ENCODE data around the gene CASR.
"Not testable (repeated sequence)": the region's sequence is repeated elsewhere in the genome, so short reads cannot be mapped to it uniquely, and the experiment has no call there.

The CASR gene, protein sequence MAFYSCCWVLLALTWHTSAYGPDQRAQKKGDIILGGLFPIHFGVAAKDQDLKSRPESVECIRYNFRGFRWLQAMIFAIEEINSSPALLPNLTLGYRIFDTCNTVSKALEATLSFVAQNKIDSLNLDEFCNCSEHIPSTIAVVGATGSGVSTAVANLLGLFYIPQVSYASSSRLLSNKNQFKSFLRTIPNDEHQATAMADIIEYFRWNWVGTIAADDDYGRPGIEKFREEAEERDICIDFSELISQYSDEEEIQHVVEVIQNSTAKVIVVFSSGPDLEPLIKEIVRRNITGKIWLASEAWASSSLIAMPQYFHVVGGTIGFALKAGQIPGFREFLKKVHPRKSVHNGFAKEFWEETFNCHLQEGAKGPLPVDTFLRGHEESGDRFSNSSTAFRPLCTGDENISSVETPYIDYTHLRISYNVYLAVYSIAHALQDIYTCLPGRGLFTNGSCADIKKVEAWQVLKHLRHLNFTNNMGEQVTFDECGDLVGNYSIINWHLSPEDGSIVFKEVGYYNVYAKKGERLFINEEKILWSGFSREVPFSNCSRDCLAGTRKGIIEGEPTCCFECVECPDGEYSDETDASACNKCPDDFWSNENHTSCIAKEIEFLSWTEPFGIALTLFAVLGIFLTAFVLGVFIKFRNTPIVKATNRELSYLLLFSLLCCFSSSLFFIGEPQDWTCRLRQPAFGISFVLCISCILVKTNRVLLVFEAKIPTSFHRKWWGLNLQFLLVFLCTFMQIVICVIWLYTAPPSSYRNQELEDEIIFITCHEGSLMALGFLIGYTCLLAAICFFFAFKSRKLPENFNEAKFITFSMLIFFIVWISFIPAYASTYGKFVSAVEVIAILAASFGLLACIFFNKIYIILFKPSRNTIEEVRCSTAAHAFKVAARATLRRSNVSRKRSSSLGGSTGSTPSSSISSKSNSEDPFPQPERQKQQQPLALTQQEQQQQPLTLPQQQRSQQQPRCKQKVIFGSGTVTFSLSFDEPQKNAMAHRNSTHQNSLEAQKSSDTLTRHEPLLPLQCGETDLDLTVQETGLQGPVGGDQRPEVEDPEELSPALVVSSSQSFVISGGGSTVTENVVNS

DNA sequence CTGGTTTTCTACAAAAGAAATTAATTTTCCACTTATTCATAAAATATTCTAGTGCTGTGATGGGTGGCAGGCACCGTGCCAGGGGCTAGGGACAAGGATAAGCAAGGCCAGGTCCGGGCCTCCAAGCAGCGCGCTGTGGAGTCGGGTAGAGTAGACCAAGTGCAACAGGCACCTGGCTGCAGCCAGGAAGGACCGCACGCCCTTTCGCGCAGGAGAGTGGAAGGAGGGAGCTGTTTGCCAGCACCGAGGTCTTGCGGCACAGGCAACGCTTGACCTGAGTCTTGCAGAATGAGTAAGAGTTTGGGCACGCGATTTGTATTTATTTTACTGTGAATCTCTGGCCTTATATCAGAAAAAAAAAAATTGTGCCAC is at the start of gene CASR:
TSS of gene CASR (plus strand) at position 148 of the 372 bp plus-strand sequence. CDS start 70,522 bp downstream, outside the sequence.
- no peak for DNase-seq

DNA sequence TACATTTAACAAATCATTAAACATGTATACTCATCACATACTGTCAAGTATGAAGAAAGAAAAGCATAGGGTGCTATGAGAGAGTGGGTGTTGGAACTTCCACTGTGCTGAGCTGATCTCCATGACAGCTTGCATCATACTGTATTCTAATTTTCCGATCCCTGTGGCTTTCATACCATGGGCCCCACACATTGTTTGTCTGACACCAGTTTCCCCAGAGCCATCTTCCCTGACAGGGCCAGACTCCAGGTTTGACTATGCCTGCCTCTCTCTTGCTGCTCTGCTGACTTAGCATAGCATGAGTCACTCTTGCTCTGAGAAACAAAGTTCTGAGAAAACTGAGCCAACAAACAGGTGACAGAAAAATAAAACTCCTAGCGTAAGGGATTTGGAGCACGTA is 37.0 kb upstream of the CASR start:
- DNase-seq, result no peak

DNA sequence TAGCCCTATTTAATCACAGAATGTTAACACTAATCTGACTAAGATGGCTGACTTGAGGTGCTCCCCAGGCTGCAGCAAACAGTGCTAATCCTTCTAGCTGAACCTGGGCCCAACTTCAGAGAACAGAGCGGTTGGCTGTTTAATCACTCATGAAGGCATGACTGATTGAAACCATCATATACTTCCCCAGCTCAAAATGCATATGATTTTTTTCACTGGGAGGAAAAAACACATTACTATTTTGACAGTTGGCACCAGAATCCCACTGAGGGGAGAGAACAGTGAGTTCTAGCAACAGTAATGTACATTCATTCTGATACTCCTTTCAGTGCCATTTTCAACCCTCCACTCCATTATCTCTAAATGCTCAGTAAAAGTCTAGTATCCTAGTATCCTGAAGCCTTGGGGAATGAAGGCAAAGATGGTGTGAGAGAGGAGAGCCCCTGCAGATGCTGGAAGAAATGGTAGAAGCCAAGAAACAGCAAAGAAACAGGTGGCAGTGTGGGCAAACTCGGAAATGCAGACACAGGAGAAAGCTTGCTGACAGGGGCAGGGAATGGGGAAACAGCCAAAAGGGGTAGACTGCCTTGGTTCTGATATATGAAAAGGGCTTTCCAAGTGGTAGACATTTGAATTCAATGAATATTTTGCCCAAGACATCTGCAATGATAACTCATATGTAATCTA is 34.4 kb upstream of the CASR start:
- no peak for DNase-seq

DNA sequence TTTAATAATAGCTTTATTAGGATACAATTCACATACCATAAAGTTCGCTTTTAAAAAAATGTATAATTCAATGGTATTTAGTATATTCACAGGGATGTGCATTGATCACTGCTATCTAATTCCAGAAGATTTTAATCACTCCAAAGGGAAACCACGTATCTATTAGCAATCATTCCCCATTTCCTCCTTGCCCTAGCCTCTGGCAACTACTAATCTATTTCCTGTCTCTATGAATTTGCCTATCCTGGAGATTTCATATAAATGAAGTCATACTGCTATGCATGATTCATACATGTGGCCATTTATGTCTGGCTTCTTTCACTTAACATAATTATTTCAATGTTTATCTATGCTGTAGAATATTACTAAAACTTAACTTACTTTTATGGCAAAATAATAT is 32.0 kb upstream of the CASR start:
- DNase-seq, result peak; percentile 20

DNA sequence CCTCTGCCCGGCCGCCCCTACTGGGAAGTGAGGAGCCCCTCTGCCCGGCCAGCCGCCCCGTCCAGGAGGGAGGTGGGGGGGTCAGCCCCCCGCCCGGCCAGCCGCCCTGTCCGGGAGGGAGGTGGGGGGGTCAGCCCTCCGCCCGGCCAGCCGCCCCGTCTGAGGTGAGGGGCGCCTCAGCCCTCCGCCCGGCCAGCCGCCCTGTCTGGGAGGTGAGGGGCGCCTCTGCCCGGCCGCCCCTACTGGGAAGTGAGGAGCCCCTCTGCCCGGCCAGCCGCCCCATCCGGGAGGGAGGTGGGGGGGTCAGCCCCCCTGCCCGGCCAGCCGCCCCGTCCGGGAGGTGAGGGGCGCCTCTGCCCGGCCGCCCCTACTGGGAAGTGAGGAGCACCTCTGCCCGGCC is 18.5 kb upstream of the CASR start:
- not testable (repeated sequence) for DNase-seq

DNA sequence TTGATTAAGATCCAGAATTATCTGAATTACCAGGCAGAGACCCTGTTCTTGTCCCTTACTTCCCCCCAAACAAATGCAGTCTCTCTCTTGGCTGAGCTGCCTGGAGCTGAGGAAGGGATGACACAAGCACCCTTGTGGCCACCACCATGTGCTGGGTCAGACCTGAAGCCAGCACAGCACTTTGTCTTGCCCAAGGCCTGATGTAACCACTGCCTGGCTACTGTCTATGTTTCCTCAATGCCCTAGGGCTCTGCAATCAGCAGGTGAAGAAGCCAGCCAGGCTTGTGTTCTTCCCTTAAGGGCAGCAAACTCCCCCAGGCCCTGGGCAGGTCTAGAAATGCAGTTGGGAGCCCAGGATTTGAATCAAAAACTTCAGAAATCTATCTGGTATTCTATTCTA is 15.8 kb upstream of the CASR start:
- DNase-seq, result no peak

DNA sequence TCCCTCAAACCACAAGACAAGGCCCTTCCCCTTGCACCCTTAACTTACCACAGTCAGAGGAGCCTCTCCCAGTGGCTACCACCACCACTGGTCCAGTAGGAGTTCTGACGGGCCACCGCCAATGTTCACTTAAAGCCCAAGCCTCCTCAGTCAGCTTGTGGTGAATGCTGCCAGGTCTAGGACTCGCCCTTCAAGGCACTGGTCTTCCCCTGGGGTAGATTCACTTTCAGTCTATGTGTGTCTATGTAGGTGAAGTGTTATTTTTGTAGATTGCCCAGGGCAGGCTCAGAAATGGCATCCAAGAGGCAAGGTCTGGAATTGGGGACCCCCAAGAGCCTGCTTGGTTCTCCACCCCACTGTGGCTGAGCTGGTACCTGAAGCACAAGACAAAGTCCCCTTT is 15.4 kb upstream of the CASR start:
- no peak for DNase-seq

DNA sequence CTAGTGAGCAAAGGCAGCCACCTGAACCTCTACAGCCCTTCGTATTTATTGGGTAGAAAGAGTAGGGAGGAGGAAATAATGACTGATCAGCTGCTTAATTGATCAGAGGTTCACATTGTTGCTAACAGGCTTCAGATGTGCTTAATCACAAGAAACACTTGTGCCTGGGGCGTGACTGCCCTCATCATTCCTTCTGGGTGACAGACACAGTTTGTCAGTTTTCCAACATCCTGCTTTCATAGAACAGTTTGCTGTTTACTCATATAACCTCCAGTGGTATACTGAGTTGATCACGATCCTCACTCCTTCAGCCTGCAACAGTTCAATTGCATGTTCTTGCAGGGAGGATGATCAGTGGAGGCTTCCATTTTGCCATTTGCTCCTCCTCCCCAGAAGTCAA is 13.6 kb upstream of the CASR start:
- DNase-seq, result no peak

DNA sequence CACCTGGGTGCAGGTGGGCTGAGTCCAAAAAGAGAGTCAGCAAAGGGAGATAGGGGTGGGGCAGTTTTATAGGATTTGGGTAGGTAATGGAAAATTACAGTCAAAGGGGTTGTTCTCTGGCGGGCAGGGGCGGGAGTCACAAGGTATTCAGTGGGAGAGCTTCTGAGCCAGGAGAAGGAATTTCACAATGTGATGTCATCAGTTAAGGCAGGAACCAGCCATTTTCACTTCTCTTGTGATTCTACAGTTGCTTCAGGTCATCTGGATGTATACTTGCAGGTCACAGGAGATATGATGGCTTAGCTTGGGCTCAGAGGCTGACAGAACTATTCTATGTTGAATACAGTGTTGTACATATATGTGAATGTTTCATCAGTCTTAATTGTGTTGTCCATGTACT is 12.1 kb upstream of the CASR start:
- not testable (repeated sequence) for DNase-seq

DNA sequence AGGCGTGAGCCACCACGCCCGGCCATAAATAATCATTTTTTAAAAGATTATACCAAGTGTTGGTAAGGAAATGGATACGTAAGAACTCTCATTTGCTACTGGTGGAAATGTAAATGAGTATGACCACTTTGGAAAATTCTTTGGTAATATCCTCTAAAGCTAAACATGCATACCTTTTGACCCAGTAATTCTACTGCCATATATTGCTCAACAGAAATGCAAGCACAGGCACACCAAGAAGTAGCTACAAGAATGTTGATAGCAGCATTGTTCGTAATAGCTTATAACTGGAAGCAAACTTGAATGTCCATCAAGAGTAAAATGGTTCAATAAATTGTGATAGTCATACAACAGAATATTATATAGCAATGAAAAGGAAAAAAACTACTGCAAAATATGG is 4.8 kb upstream of the CASR start:
- DNase-seq, result no peak

DNA sequence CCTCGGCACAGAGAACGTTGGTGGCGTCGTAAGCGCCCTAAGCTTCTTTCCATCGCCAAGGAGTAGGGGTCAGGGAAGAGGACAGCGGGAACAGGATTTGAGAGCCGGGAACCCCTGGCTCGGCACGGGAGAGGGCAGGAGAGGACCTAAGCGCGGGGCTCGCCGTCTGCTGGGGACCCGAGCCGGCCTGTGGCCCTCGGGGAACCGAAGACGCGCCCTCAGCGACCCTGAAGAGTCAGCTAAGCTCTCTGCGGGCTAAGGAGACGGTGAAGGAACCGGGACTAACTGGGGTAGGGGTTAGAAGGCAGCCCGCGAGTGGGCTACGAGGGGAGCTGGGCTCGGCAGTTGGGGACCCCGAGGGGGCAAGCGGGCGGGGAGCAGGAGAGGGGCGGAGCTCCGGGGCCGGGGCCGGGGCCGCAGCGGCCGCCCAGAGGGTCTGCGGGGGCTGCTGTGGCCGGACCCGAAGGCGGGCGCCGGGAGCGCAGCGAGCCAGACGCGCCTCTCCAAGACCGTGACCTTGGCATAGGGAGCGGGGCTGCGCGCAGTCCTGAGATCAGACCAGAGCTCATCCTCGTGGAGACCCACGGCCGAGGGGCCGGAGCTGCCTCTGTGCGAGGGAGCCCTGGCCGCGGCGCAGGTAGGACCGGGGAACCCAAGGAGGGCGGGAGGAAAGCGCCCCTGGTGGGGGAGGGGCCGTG is 574 bp downstream of the CASR start:
- no peak for DNase-seq

DNA sequence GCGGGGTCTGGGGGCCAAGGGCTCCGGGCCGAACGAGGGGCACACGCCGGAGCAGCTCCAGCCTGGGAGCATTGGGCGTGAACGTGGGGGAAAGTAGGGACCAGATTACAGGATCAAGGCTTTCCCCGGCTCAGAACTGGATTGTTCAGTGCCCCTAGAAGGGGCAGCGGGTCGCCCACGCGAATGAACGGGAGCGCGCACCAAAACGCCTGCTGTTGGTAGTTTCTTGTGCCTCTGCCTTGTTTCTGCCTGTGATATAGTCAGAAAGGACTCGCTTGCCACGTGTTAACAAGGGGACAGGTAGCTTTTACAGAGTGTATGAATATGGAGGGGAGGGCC is 1.1 kb downstream of the CASR start:
- no peak for DNase-seq

DNA sequence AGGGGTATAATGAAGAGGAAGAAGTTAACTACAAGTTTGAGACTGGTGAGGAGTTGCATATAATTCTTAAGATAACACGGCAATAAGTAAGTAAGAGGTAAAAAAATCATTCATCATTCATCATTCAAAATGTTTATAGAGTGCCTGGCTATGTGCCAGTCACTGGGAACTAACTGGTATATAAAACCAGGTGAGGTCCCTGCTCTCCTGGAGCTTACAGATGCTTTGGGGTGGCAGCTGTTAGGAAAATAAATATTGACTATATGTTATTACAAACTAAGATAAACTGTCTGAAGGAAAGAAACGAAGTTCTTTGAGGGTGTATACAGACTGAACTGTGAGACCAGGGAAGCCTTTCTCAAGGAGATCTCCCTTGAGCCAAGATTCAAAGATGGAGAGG is 2.9 kb downstream of the CASR start:
- no peak for DNase-seq

DNA sequence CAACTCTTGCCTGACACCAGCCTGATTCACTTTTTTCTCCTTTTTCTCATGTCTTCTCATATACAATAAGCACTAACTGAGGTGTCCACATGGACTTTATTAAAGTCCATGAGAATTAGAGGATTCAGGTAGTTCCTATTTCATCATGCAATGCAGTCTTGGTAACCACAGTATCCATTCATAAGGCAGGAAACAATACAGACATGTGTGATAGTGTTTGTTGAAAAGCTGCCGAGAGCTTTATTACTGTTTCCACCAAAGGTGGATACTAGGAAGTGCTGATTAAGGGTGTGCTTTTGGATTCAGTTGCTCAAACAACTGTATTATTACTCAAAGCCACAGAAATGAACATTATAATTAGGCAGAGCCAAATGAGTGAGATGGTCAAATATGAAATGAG is 5.3 kb downstream of the CASR start:
- no peak for DNase-seq

DNA sequence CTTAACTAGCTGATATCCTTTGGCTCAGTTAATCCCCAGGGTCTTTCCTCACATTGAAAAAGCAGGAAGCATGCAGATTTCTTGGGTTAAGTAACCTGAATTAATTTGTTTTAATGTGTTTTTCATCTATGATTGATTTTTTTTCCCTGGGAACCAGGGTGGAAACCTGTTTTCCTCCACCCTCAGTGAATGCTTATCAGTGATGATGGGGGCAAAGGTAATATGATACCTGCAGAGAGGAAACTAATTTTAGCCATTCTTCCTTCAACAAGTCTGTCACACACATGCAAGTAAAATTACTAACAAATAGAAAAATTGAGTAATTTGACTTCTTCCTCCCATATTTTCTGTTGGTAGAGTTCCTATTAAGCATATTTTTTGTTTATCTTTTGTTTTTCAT is 5.9 kb downstream of the CASR start:
- no peak for DNase-seq

DNA sequence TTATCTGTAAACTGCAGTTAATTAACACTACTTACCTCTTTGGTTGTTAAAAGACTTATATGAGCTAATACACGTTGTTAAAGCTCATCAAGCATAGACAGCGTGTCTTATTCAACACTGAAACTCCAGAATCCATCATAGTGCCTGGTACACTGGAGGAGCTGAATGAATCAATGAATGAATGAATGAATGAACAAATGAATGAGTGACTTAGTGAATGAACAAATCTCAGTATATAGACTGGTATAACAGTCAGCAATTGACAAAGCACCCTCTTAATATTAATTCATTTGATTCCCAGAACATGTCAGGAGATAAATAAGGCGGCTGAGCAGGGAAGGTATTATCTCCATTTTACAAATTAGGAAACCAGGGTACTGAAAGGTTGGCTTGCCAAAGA is 7.1 kb downstream of the CASR start:
- DNase-seq, result no peak

DNA sequence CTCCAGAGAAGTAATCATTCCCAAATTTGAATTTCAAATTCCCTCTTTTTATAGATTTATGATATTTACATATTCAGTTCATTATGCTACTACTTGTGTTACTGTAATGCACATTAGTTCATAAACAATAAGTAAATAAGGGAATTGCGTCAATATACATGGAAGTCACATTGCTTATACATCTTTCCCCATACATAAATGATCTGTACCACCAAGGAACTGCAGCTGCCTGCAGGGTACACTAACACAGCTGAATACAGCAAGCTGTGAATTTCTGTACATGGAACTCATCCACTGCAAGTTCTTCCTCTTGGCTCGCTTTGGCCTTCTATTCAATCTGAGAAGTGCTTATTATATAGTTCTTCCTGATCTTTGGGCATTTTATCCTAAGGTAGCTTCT is 15.5 kb downstream of the CASR start:
- DNase-seq, result no peak

DNA sequence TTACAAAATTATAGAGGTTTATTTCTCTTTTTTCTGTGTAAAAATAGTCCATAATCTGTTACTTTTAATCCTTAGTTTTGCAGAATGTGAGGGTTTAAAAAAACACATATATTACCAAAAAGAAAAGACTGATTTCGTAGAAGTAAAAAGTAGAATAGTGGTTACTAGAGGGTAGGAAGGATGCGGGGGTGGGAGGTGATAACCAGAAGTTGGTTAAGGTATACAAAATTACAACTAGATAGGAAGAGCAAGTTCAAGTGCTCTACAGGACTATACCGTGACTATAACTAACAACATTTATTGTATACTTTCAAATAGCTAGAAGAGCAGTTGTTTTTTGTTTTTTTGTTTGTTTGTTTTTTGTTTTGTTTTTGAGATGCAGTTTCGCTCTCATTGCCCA is 16.1 kb downstream of the CASR start:
- DNase-seq, result no peak

DNA sequence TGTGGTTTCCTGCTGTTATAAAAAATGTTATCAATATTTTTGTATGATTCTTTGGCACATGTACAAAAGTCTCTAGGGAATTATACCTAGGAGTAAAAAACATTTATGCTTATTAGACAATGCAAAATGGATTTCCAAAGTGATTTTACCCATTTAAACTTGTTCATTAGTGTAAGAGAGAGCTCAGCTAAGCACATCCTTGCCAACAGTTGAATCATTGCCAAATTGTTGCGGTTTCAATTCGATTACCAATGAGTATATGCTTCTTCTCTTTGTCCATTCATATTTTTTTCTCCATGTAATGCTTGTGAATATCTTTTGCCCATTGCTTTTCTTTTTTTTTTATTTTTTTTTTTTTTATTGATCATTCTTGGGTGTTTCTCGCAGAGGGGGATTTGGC is 17.2 kb downstream of the CASR start:
- no peak for DNase-seq

DNA sequence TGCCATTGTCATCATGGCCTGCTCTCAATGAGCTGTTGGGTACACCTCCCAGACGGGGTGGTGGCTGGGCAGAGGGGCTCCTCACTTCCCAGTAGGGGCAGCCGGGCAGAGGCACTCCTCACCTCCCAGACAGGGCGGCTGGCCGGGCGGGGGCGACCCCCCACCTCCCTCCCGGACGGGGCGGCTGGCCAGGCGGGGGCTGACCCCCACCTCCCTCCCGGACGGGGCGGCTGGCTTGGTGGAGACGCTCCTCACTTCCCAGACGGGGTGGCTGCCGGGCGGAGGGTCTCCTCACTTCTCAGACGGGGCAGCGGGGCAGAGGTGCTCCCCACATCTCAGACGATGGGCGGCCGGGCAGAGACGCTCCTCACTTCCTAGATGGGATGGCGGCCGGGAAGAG is 18.0 kb downstream of the CASR start:
- DNase-seq, result not testable (repeated sequence)

DNA sequence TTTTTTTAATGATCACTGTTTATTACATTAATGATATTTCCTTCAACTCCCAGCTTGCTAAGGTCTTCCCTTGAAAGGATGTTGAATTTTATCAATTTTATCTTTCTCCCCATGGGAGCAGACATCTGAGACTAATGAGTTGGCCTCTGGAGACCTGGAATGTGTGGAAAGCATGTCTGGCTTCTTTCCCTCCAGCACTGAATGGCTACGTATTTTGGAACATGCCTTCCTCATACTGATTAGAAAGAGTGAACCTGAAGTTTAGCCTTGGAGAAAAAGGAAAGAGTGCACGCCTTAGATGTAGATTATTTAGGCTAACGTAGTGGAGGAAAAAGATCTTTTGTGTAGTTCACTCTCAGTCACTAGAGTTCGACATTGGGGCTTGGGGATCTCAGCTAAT is 25.1 kb downstream of the CASR start:
- no peak for DNase-seq

DNA sequence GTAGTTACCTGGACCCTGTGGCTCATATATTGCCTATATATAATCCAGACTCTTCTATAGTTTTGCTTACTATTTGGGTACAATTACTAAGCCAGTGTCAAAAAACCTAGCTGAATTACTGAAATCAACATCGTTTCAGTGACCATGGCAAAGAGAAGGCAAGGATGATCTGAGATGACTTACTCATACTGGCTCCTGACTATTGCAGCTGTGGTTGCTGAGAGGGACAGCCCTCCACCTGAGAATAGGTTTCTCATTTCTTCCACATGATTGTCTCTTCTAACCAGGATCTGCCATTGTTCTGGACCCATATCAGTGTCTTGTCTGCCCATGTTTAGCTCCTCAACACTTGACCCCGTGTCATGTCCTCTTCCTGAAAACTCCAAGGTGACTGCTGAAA is 30.2 kb downstream of the CASR start:
- DNase-seq, result no peak

DNA sequence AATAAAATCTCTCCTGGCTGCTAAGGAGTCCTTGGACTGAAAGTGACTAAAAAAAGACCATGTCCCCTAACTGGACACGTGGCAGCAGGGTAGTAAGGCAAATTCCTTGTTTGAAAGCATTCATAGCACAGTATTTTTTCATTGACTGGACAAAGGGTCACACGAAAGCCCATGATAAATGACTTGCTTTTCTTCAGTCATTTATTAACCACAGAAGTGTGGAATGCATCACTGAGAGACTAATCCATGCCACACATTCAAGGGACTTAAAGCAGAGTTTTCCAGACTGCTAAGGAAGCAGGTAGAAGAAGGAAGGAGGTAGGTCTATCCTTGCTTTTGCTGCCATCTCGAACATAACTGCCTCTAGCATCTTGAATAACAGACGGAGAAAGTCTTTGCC is 31.2 kb downstream of the CASR start:
- no peak for DNase-seq

Data from fibroblast of skin of right biceps (primary cell).